AG04450 (cell line): ENCODE measurements around the gene EVI5L. TPM values are rescaled to one million over a fixed set of nuclear protein-coding genes. Genes with fewer than 3 reads are reported as not detected.
A peak's percentile ranks its signal among the peaks of the same experiment; 100 is the strongest.

Source experiments
- CTCF ChIA-PET: fragments of 300-600, 350-600 bp; formaldehyde crosslinking; extraction: SDS; loops from one replicate; lab custom pipeline; 2022; ENCODE audit warnings: antibody characterized with exemption, inconsistent platforms; lab: Charles Lee
- POLR2A ChIA-PET: fragments of 350-600 bp; formaldehyde crosslinking; extraction: SDS; loops from one replicate; lab custom pipeline; 2021; ENCODE audit warnings: antibody characterized with exemption, inconsistent platforms; lab: Yijun Ruan, JAX
- DNase-seq: peaks from one replicate; pipeline ENCODE4 v3.0.0-alpha.2; 2011; ENCODE audit warnings: low read depth, low spot score
- H3K27ac ChIP-seq: one replicate; pipeline ENCODE4 v1.5.1; 2012; ENCODE audit warnings: low read depth, low read length, control low read depth
- H3K27me3 ChIP-seq: one replicate; pipeline ENCODE4 v1.6.0; 2012; ENCODE audit warnings: low read length; ENCODE audit not compliant: control insufficient read depth, insufficient read depth
- H3K4me3 ChIP-seq: 2 replicates; pipeline ENCODE4 v1.5.1; 2011; ENCODE audit warnings: mild to moderate bottlenecking, low read depth, low read length, control low read depth
- H3K9me3 ChIP-seq: 2 replicates; pipeline ENCODE4 v1.5.1; 2012; ENCODE audit warnings: low read length; ENCODE audit not compliant: control insufficient read depth, insufficient read depth
- polyA plus RNA-seq: library from polyadenylated mRNA; depleted of rRNA; stranded (reverse); fragments of >200 nt; gene quantifications from 2 replicates; pipeline ENCODE4 v1.2.3, GENCODE V29; 2011
- TF ChIP-seq, protein P1 (sequence below): IDR thresholded peaks from 2 replicates; pipeline ENCODE4 v1.5.1; 2011; ENCODE audit warnings: low read depth, low read length, control low read depth, inconsistent platforms

The EVI5L gene
- polyA plus RNA-seq, 1 experiment, result 6.7 TPM

- POLR2A ChIA-PET, result interaction anchor here (0.7 to 1.0 kb wide), 2 partner anchors 14 to 20 kb away, joined by 3 read pairs; partner anchors contain the start of gene MAP2K7
- H3K27ac ChIP-seq, result no peak overlapping the region
- no peak for DNase-seq
- no peaks in the 10 kb centered on the region; the same call in 1 of the 2 replicates for H3K9me3 ChIP-seq
- no peak overlapping the region for H3K4me3 ChIP-seq
- H3K27me3 ChIP-seq, result peaks cover 5% of the 10 kb centered on the region
- TF ChIP-seq, protein P1, sequence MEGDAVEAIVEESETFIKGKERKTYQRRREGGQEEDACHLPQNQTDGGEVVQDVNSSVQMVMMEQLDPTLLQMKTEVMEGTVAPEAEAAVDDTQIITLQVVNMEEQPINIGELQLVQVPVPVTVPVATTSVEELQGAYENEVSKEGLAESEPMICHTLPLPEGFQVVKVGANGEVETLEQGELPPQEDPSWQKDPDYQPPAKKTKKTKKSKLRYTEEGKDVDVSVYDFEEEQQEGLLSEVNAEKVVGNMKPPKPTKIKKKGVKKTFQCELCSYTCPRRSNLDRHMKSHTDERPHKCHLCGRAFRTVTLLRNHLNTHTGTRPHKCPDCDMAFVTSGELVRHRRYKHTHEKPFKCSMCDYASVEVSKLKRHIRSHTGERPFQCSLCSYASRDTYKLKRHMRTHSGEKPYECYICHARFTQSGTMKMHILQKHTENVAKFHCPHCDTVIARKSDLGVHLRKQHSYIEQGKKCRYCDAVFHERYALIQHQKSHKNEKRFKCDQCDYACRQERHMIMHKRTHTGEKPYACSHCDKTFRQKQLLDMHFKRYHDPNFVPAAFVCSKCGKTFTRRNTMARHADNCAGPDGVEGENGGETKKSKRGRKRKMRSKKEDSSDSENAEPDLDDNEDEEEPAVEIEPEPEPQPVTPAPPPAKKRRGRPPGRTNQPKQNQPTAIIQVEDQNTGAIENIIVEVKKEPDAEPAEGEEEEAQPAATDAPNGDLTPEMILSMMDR, result no peak
- CTCF ChIA-PET, result interaction anchor here (0.6 to 2.4 kb wide), 3 partner anchors 15 to 203 kb away, joined by 3 to 14 read pairs (median 6); partner anchors contain the start of gene TRAPPC5
These were observed 54.0 kb downstream of the EVI5L start for GRCh38 chr19:7883796-7884570.

- ChIA-PET CTCF (interaction anchor here (1.2 to 1.5 kb wide), 2 partner anchors 17 to 33 kb away, joined by 3 to 7 read pairs; no protein-coding TSS in a partner anchor), POLR2A (no interaction called here)
- peaks cover 5% of the 10 kb centered on the region for H3K27me3 ChIP-seq
- no peak for DNase-seq
- H3K9me3 ChIP-seq, result no peaks in the 10 kb centered on the region; the same call in 1 of the 2 replicates
- no peak overlapping the region for H3K4me3 ChIP-seq
- TF ChIP-seq, protein P1, result no peak
- no peak overlapping the region for H3K27ac ChIP-seq
These were observed 55.8 kb downstream of the EVI5L start for GRCh38 chr19:7885818-7886217.

DNA sequence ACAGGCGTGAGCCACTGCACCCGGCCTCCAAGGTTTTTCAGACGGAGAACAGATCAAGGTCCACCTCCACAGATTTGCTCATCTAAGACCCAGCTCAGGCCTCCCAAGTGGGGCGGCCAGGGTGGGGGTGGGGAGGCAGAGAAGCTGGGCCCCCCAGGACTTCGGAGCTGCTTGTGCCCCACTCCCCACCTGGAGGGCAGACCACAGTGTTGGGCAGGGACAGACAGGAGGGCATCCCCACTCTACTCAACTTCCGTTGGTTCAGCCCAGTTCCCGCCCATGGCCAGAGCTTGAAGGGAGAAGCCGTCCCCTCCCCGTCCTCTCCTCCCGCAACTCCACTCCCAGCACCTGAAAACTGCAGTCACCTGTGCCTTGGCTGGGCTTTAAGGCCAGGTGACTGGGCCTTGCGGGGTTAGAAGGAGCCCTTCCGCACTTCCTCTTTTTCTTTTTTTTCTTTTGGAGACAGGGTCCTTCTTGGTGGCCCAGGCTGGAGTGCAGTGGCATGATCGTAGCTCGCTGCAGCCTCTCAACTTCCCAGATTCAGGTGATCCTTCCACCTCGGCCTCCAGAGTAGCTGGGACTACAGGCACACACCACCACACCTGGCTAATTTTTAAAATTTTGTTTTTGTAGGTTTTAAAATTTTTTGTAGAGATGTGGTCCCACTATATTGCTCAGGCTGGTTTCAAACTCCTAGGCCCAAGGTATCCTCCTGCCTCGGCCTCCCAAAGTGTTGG, 57.6 kb downstream of the EVI5L start:
- no peak for DNase-seq
- no peaks in the 10 kb centered on the region; the same call in 1 of the 2 replicates for H3K9me3 ChIP-seq
- CTCF ChIA-PET, result interaction anchor here (0.7 to 2.3 kb wide), 2 partner anchors 19 to 28 kb away, joined by 3 to 12 read pairs; no protein-coding TSS in a partner anchor
- POLR2A ChIA-PET, result interaction anchor here (0.5 to 1.2 kb wide), 4 partner anchors 13 to 32 kb away, joined by 3 to 8 read pairs (median 4); partner anchors contain the start of gene SNAPC2
- H3K27me3 ChIP-seq, result peaks cover 2% of the 10 kb centered on the region
- TF ChIP-seq, protein P1, result no peak
- H3K27ac ChIP-seq, result no peak overlapping the region
- no peak overlapping the region for H3K4me3 ChIP-seq

GRCh38 chr19:7888145-7888825, 58.3 kb downstream of the EVI5L start, which contains the start of gene LRRC8E:
TSS of gene LRRC8E (plus strand) at chr19:7888510. CDS start at chr19:7895604, 7,094 bp downstream.
- DNase-seq, result no peak
- Histone ChIP-seq H3K9me3 (no peaks in the 10 kb centered on the region; the same call in 1 of the 2 replicates), H3K27ac (no peak within 1 kb of the TSS), H3K4me3 (peak within 1 kb of the TSS; percentile 71), H3K27me3 (peaks cover 2% of the 10 kb centered on the region)
- CTCF ChIA-PET, result interaction anchor here (0.5 to 2.3 kb wide), 5 partner anchors 16 to 693 kb away, joined by 3 to 12 read pairs (median 4); partner anchors contain the start of genes MAP2K7 and TIMM44
- TF ChIP-seq, protein P1, result no peak
- POLR2A ChIA-PET, result interaction anchor here (0.5 to 1.2 kb wide), 6 partner anchors 9 to 32 kb away, joined by 3 to 8 read pairs (median 4); partner anchors contain the start of genes MAP2K7 and SNAPC2
